HG03139 (cell line): ENCODE data around the gene AKR7A2.
"Not testable (repeated sequence)": the region's sequence is repeated elsewhere in the genome, so short reads cannot be mapped to it uniquely, and the experiment has no call there.

ENCODE experiments used
- ATAC-seq: cut with Tn5 transposase; IDR thresholded peaks from one replicate; pipeline ENCODE4 v1.9.1; 2021; ENCODE audit not compliant: unreplicated experiment

AKR7A2 gene

DNA sequence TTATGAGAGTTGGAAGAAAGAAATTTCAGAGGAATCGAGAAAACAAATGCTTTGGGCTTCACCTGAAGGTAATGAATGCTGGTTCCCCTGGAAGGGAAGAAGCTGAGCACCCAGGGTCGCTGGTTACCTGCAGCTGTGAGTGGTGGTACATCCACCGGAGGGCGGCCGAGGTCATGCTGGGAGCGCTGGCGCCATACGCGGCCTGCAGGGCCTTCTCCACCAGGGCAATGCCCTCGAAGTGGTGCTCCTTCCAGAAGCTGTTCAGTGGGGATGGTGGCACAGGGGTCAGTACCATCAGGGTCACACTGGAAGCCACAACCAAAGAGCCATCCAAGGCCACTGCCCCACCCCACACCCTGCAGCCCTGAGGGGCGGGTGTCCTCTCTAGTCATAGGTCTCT lies 43.5 kb downstream of the AKR7A2 start:
- ATAC-seq: no peak

GRCh38 chr1:19262744-19263143 lies 49.2 kb downstream of the AKR7A2 start:
- no peak for ATAC-seq

DNA sequence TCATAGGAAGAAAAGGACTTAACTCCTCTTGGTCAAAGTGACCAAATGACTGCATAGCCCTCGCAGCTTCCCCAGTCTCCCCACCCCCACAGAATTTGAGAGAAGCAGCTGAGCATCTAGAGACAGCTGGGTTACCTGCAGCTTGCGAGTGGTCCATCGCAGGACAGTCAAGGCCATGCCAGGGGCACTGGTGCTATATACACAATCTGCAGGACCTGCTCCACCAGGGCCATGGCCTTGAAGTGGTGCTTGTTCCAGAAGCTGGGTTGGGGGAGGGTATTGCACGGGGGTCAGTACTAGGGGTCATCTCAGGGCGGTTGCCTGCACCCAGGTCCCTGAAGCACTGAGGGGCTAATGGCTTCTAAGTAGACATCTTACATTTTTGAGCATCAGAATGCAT lies 49.9 kb downstream of the AKR7A2 start:
- no peak for ATAC-seq

DNA sequence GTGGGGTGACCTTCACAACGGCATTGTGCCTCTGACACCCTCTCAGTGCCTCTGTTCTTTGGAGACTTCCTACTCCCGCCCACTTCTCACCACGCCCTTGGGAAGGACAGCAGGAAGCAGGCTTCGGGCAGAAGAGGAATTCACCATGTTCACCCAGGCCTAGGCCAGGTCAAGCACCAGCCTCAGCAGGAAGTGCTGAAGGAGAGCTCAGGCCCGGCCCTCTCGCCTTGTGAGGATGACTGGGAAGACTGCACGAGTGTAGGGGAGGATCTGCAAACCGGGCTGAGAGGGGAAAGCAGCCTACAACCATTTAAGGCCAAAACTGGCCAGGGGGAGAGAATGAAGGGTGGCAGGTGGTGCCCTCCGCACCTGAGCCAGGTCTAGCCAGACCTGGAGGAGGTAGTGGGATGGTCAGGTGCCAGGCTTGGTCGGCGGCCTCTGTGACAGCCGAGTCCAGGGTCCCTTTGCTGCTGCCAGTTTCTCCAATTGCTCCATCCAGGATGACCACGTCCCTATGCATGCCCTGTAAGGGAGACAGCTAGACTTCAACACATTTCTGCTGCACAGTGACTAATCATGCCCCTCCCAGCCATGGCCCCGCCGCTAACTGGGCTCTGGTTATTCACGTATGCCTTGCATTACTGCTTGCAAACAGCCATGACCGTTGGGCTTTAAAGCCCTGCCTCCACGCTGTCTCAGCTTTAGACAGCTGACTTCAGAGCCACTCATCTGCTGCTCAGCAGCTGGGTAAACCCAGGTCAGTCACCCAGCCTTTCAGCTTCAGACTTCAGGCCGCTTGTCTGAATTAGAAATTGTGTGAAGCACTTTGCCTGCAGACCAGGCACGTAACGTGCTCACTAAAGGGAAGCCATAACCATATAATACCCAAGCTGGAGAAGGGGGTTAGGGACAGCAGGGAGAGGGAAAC lies 51.5 kb downstream of the AKR7A2 start:
- no peak for ATAC-seq

- no peak for ATAC-seq
Measured at GRCh38 chr1:19258353-19258752, 53.6 kb downstream of the AKR7A2 start.

- ATAC-seq: no peak
Measured at GRCh38 chr1:19257178-19257914, 54.6 kb downstream of the AKR7A2 start.

- not testable (repeated sequence) for ATAC-seq
Measured at GRCh38 chr1:19256301-19256700, 55.6 kb downstream of the AKR7A2 start.

DNA sequence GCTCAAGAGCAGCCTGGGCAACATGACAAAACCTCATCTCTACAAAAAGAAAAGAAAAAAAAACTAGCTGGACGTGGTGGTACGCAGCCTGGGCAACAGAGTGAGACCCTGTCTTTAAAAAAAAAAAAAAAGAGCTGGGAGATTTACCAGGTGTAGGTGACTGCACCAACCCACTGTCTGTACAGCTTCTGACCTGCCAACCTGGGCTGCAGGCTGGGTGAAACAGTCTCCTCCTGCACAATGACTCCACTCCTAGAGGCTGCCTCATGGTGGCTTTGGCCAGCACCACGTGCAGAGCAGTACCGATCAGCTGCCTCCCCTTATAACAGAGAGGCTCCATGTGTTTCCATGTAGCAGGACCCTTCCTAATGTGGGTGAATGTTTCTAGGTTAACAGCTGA lies 56.7 kb downstream of the AKR7A2 start:
- ATAC-seq: no peak

DNA sequence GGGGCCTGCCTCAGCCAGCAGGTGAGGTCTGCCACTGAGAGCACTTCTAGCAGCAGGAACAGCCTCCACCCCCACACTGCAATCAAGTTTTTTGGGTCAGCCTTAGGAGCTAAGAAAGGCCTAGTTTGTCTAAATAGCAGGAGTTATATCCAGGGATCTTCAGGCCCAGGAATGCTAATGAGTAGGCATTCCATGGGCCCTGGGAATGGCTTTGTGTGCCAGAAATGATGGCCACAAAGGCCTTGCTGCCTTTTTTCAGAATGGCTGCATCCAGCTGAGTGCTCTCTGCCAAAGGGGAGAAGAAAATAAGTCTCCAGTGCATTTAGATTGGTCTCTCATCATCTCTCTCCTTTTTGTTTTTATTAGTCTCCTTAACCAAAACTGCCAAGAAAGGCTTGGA lies 57.5 kb downstream of the AKR7A2 start:
- ATAC-seq: no peak
